Loucy (cell line): ENCODE measurements around the gene UGT1A6.

ENCODE experiments used
- EZH2phosphoT487 ChIP-seq: fragments of 200-600 bp; IDR thresholded peaks from 2 replicates; pipeline ENCODE4 v1.6.1; 2018; ENCODE audit warnings: antibody characterized with exemption, mild to moderate bottlenecking, moderate library complexity, borderline replicate concordance
- TF ChIP-seq, protein P1 (sequence below): fragments of 200-600 bp; sonication (generic); conservative IDR thresholded peaks from 2 replicates; pipeline ENCODE4 v1.5.1; 2014; ENCODE audit warnings: mild to moderate bottlenecking, antibody characterized with exemption, low read length

DNA sequence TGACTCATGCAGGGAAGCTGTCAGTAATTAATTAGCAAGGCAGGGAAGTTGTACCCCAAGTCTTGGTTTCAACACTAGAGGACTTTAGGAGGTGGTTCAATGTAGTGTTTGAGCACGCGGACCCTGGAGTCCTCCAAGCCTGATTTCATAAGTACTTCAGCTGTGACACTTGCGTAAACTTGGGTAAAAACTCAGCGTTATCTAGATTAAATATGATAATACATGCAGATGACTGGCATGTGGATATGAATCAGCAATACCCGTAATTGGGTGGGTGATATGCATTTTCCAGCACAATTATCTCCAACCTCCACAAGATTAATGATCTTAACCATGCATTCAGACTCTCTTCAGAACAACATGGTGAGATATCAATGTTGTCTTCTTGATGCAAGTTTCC is 5.8 kb upstream of the UGT1A6 start:
- no peak for TF ChIP-seq EZH2phosphoT487
- TF ChIP-seq, protein P1, sequence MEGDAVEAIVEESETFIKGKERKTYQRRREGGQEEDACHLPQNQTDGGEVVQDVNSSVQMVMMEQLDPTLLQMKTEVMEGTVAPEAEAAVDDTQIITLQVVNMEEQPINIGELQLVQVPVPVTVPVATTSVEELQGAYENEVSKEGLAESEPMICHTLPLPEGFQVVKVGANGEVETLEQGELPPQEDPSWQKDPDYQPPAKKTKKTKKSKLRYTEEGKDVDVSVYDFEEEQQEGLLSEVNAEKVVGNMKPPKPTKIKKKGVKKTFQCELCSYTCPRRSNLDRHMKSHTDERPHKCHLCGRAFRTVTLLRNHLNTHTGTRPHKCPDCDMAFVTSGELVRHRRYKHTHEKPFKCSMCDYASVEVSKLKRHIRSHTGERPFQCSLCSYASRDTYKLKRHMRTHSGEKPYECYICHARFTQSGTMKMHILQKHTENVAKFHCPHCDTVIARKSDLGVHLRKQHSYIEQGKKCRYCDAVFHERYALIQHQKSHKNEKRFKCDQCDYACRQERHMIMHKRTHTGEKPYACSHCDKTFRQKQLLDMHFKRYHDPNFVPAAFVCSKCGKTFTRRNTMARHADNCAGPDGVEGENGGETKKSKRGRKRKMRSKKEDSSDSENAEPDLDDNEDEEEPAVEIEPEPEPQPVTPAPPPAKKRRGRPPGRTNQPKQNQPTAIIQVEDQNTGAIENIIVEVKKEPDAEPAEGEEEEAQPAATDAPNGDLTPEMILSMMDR = no peak
